ENCODE measurements around the gene CCDC142. TPM values are rescaled to one million over a fixed set of nuclear protein-coding genes. Genes with fewer than 3 reads are reported as not detected.

CCDC142 gene
- total and polyA plus RNA-seq, 9 of the 15 experiments (the other 6 are each of a cell fraction or from before 2014, with no cell fraction given), result 0.55 to 11.7 (median 7.2) TPM

- TF ChIP-seq ZNF511 (CRISPR knock-in tag; IDR thresholded peaks at IDR 0.05), result no peak
- TF ChIP-seq SMAD1 (IDR thresholded peaks at IDR 0.05; ENCODE audit: low read depth, low read length, partially characterized antibody), result no peak
- no peak for TF ChIP-seq ZNF707 (CRISPR knock-in tag; conservative IDR thresholded peaks at IDR 0.05)
- no peak for TF ChIP-seq ZNF512 (tag; IDR thresholded peaks at IDR 0.05)
- no peak for TF ChIP-seq ARHGAP35 (IDR thresholded peaks at IDR 0.05; ENCODE audit: partially characterized antibody)
- TF ChIP-seq ATF1 (CRISPR knock-in tag; IDR thresholded peaks at IDR 0.05), result no peak
- TF ChIP-seq ATF1 (tag; IDR thresholded peaks at IDR 0.05), result peak; percentile 57
- TF ChIP-seq ZNF280B (CRISPR knock-in tag; IDR thresholded peaks at IDR 0.05), result no peak
- TF ChIP-seq NCOR1 (IDR thresholded peaks at IDR 0.05), result no peak
- TF ChIP-seq ETV1 (tag; conservative IDR thresholded peaks at IDR 0.05; ENCODE audit: low read depth), result peak; percentile 80
- peak; percentile 58 to 79 for TF ChIP-seq E2F6 (IDR thresholded peaks at IDR 0.05; ENCODE audit: borderline replicate concordance in 1 of 2, extremely low read depth in 1 of 2, insufficient read depth in 1 of 2, insufficient read length in 1 of 2, low read depth in 1 of 2, low read length in 1 of 2, poor library complexity in 1 of 2, severe bottlenecking in 1 of 2)
- TF ChIP-seq MTF1 (CRISPR knock-in tag; IDR thresholded peaks at IDR 0.05; ENCODE audit: borderline replicate concordance), result no peak
- TF ChIP-seq ZNF23 (CRISPR knock-in tag; IDR thresholded peaks at IDR 0.05), result no peak
- peak; percentile 46; the same call in 1 of the 2 replicates for TF ChIP-seq HES1 (IDR thresholded peaks at IDR 0.05; ENCODE audit: low read depth)
- TF ChIP-seq ZNF121 (CRISPR knock-in tag; conservative IDR thresholded peaks at IDR 0.05), result no peak
- no peak for TF ChIP-seq KDM1A (IDR thresholded peaks at IDR 0.05)
- TF ChIP-seq ZNF174 (CRISPR knock-in tag; IDR thresholded peaks at IDR 0.05), result no peak
- peak; percentile 89 for TF ChIP-seq L3MBTL2 (IDR thresholded peaks at IDR 0.05)
- TF ChIP-seq, protein P1, sequence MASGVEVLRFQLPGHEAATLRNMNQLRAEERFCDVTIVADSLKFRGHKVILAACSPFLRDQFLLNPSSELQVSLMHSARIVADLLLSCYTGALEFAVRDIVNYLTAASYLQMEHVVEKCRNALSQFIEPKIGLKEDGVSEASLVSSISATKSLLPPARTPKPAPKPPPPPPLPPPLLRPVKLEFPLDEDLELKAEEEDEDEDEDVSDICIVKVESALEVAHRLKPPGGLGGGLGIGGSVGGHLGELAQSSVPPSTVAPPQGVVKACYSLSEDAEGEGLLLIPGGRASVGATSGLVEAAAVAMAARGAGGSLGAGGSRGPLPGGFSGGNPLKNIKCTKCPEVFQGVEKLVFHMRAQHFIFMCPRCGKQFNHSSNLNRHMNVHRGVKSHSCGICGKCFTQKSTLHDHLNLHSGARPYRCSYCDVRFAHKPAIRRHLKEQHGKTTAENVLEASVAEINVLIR (CRISPR knock-in tag; IDR thresholded peaks at IDR 0.05), result no peak
- no peak for TF ChIP-seq MCM2 (IDR thresholded peaks at IDR 0.05; ENCODE audit: low read depth)
- peak; percentile 40 for TF ChIP-seq RBM22 (IDR thresholded peaks at IDR 0.05; ENCODE audit: low read depth, low read length, poor library complexity, severe bottlenecking)
- TF ChIP-seq ERF (CRISPR knock-in tag; IDR thresholded peaks at IDR 0.05), result no peak
Measured at GRCh38 chr2:74502720-74503505, 20.1 kb upstream of the CCDC142 start (continued).

Measured in K562 (cell line).